ENCODE results near the gene TTLL9.

GRCh38 chr20:31981784-31982183 lies 111.3 kb downstream of the TTLL9 start:
- TF ChIP-seq POLR2A (IDR thresholded peaks at IDR 0.05; ENCODE audit: extremely low read depth, insufficient read length) (no peak), CTCF (IDR thresholded peaks at IDR 0.05; ENCODE audit: low read depth, low read length) (no peak)

Measured in NB4 (cell line).